HG02852 (cell line): Measurements from ENCODE around the gene EBLN2.

Experiments used
- ATAC-seq: cut with Tn5 transposase; IDR thresholded peaks from one replicate; pipeline ENCODE4 v1.9.1; 2021; ENCODE audit warnings: mild to moderate bottlenecking, moderate library complexity; ENCODE audit not compliant: unreplicated experiment

Gene EBLN2

DNA sequence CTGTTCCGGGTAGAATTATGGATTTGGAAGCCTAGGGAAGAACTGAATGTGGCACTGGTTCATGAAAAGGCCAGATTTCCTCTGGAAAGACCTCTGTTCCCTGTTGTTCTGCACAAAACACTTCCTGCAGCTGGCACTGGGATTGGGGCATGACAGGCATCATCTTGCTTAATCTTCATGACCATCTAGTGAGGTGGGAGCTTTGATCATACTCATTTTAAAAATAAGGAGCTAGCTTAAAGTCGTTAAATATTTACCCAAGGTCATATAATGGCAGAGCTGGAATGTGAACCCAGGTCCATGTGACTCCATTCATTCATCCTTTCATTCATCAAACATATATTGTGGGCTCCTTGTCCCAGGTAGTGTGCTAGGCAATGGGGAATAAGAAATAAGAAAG lies 40.4 kb downstream of the EBLN2 start:
- ATAC-seq, result no peak

GRCh38 chr3:73107215-73107614 lies 45.8 kb downstream of the EBLN2 start:
- no peak for ATAC-seq

DNA sequence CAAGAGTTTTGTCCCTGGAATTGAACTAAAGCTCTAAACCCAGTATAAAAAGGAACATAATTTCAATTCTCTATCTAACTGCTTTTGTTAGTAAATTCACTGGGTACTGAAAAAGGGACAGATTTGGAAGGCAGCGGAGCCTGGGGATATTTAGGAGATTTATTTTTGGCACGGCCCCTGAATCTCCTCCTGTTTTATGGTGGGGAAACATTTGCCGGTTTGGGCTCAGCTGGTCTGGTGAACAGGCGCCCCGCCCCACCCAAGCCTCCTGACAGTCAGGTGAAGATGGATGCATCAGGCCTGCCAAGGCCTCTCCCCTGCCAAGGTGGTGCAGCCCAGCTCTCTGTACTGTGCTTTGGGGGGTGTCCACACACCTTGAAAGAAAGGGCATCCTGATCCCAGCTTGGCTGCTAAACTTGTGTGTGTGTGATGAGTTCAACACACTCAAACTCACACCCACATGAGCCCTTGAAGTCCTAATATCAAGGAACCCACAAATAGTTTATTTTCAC lies 46.3 kb downstream of the EBLN2 start:
- ATAC-seq, result no peak

DNA sequence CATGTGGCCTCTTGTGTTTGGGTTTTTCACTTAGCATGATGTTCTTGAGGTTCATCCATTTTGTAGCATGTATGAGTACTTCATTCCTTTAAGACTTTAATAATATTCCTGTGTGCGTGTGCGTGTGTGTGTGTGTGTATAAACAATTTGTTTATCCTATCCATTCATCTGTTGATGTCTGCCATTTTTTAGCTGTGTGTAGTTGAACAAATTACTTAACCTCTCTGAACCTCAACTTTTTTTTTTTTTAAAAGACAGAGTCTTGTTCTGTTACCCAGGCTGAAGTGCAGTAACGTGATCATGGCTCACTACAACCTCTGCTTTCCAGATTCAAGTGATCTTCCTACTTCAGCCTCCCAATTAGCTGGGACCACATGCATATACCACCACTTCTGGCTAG lies 47.3 kb downstream of the EBLN2 start:
- no peak for ATAC-seq

GRCh38 chr3:73110530-73110929 lies 49.1 kb downstream of the EBLN2 start:
- ATAC-seq, result no peak
